SK-N-SH (cell line): ENCODE results near the gene ADCY1. TPM values are rescaled to one million over a fixed set of nuclear protein-coding genes. Genes with fewer than 3 reads are reported as not detected.

Experiments used
- CTCF ChIA-PET: fragments of 300-600, 350-600 bp; formaldehyde crosslinking; extraction: SDS; loops from one replicate; lab custom pipeline; 2021; lab: Yijun Ruan, JAX
- POLR2A ChIA-PET: fragments of 350-600 bp; sonication (Branson Sonifier 250); formaldehyde crosslinking; extraction: SDS; loops from one replicate; lab custom pipeline; 2020; ENCODE audit warnings: antibody characterized with exemption, inconsistent platforms; lab: Yijun Ruan, JAX
- DNase-seq: peaks from one replicate; pipeline ENCODE4 v3.0.0; 2012
- H2AFZ ChIP-seq: fragments of 200-600 bp; sonication (generic); 2 replicates; pipeline ENCODE4 v1.8.1; 2016; ENCODE audit warnings: antibody characterized with exemption, mild to moderate bottlenecking, low read depth
- H3F3A ChIP-seq: fragments of 200-600 bp; sonication (generic); replicated peaks from 2 replicates; pipeline ENCODE3; 2016; ENCODE audit warnings: antibody characterized with exemption, mild to moderate bottlenecking; ENCODE audit not compliant: insufficient read depth
- H3K27ac ChIP-seq, 2 experiments: fragments of 200-500 bp in 1 of 2; fragments of 200-600 bp in 1 of 2; sonication (Bioruptor generic) in 1 of 2; sonication (generic), shearing (Covaris generic) in 1 of 2; 2 replicates each; pipeline versions ENCODE4 v1.5.1 to v1.6.1; 2014 to 2016; ENCODE audit warnings: low read depth in 2 of 2, inconsistent platforms in 1 of 2, low read length in 1 of 2, mild to moderate bottlenecking in 1 of 2, mixed read lengths in 1 of 2
- H3K27me3 ChIP-seq: fragments of 200-600 bp; sonication (generic), shearing (Covaris generic); 2 replicates; pipeline ENCODE4 v1.6.1; 2016; ENCODE audit warnings: mixed run types; ENCODE audit not compliant: insufficient read depth
- H3K36me3 ChIP-seq, 2 experiments: fragments of 200-500 bp in 1 of 2; fragments of 200-600 bp in 1 of 2; sonication (Bioruptor generic) in 1 of 2; sonication (generic) in 1 of 2; replicated peaks in 1 of 2; 2 replicates each; pipeline versions ENCODE3 to v1.5.1; 2014 to 2016; ENCODE audit warnings: low read length in 1 of 2, mild to moderate bottlenecking in 1 of 2; ENCODE audit not compliant: insufficient read depth in 2 of 2, control insufficient read depth in 1 of 2
- H3K4me1 ChIP-seq, 2 experiments: fragments of 200-500 bp in 1 of 2; fragments of 200-600 bp in 1 of 2; sonication (Bioruptor generic) in 1 of 2; sonication (generic), shearing (Covaris generic) in 1 of 2; 2 replicates each; pipeline versions ENCODE4 v1.5.1 to v1.6.1; 2014 to 2016; ENCODE audit warnings: low read depth in 1 of 2, low read length in 1 of 2, mixed run types in 1 of 2; ENCODE audit not compliant: insufficient read depth in 2 of 2, control insufficient read depth in 1 of 2
- H3K4me2 ChIP-seq: fragments of 200-600 bp; sonication (generic), shearing (Covaris generic); 2 replicates; pipeline ENCODE4 v1.6.1; 2017; ENCODE audit warnings: mixed run types
- H3K4me3 ChIP-seq, 2 experiments: fragments of 200-500 bp in 1 of 2; fragments of 200-600 bp in 1 of 2; sonication (Bioruptor generic) in 1 of 2; sonication (generic), shearing (Covaris generic) in 1 of 2; 2 replicates each; pipeline versions ENCODE4 v1.5.1 to v1.8.1; 2014 to 2016; ENCODE audit warnings: low read depth in 2 of 2, inconsistent platforms in 1 of 2, low read length in 1 of 2, mild to moderate bottlenecking in 1 of 2, mixed read lengths in 1 of 2, moderate library complexity in 1 of 2
- H3K79me2 ChIP-seq: fragments of 200-600 bp; sonication (generic); 2 replicates; pipeline ENCODE4 v1.8.1; 2017; ENCODE audit warnings: mild to moderate bottlenecking; ENCODE audit not compliant: insufficient read depth
- H3K9ac ChIP-seq: fragments of 200-600 bp; sonication (generic); 2 replicates; pipeline ENCODE4 v1.6.1; 2017; ENCODE audit warnings: mixed run types
- H3K9me2 ChIP-seq: fragments of 200-600 bp; sonication (generic); 2 replicates; pipeline ENCODE4 v1.6.1; 2017; ENCODE audit warnings: mixed run types
- H3K9me3 ChIP-seq: fragments of 200-600 bp; sonication (generic); 2 replicates; pipeline ENCODE4 v1.6.1; 2017; ENCODE audit warnings: mixed run types, mild to moderate bottlenecking, moderate library complexity
- H4K20me1 ChIP-seq: fragments of 200-600 bp; sonication (generic); 2 replicates; pipeline ENCODE4 v1.6.1; 2017; ENCODE audit warnings: mild to moderate bottlenecking, mixed run types; ENCODE audit not compliant: insufficient read depth
- ELF1 ChIP-seq: IDR thresholded peaks from 2 replicates; pipeline ENCODE4 v1.4.0; 2012
- EZH2phosphoT487 ChIP-seq: fragments of 200-600 bp; sonication (generic); IDR thresholded peaks from 2 replicates; pipeline ENCODE4 v1.6.1; 2017; ENCODE audit warnings: low read depth, mixed run types, mild to moderate bottlenecking, antibody characterized with exemption, moderate library complexity, borderline replicate concordance
- FOSL2 ChIP-seq: IDR thresholded peaks from 2 replicates; pipeline ENCODE4 v1.4.0; 2012; ENCODE audit warnings: low read depth, mild to moderate bottlenecking, moderate library complexity, borderline replicate concordance
- MEF2A ChIP-seq: IDR thresholded peaks from 2 replicates; pipeline ENCODE4 v1.4.0; 2012; ENCODE audit warnings: low read depth, borderline replicate concordance
- REST ChIP-seq: IDR thresholded peaks from 2 replicates; pipeline ENCODE4 v1.6.1; 2012; ENCODE audit warnings: mild to moderate bottlenecking, low read depth, low read length, moderate library complexity
- RFX5 ChIP-seq: IDR thresholded peaks from 2 replicates; pipeline ENCODE4 v1.6.1; 2012; ENCODE audit warnings: mild to moderate bottlenecking, improper control_type of control experiment, low read length
- SMC3 ChIP-seq: IDR thresholded peaks from 2 replicates; pipeline ENCODE4 v1.6.1; 2012; ENCODE audit warnings: low read depth, low read length, improper control_type of control experiment
- ZBTB33 ChIP-seq: IDR thresholded peaks from 2 replicates; pipeline ENCODE4 v1.4.0; 2012; ENCODE audit warnings: low read depth, borderline replicate concordance
- WGBS: methylation state at CpG from one replicate; pipeline ENCODE4 v1.1.6; 2017; ENCODE audit warnings: low lambda C conversion rate; 5-methylcytosine and 5-hydroxymethylcytosine counted together
- polyA plus RNA-seq, 3 experiments: library from polyadenylated mRNA; depleted of rRNA; stranded (reverse); fragments of >200 nt; gene quantifications; 2 replicates each; pipeline ENCODE4 v1.2.3, GENCODE V29; 2012

ADCY1 gene
- polyA plus RNA-seq, 1 of the 3 experiments (the other 2 are of a cell fraction), result 0.16 TPM

- no peak overlapping the region for H3K4me2 ChIP-seq
- H3K36me3 ChIP-seq, result peaks cover 0 to 6% of the 10 kb centered on the region in 2 experiments
- H3K9me3 ChIP-seq, result no peaks in the 10 kb centered on the region
- H2AFZ ChIP-seq, result no peak overlapping the region
- H3K79me2 ChIP-seq, result no peaks in the 10 kb centered on the region
- WGBS, result 50% methylated on average over 4 of the region's 4 CpGs
- H3K27ac ChIP-seq, result no peak overlapping the region
- H3K9me2 ChIP-seq, result no peaks in the 10 kb centered on the region
- DNase-seq, result no peak
- H3K9ac ChIP-seq, result no peak overlapping the region
- POLR2A ChIA-PET, result no interaction called here
- H4K20me1 ChIP-seq, result no peaks in the 10 kb centered on the region
- 0 out of 2 replicates have a peak, but pooled peaks cover 3% of the 10 kb centered on the region for H3K27me3 ChIP-seq
- CTCF ChIA-PET, result no interaction called here
- H3K4me1 ChIP-seq, result no peaks in the 10 kb centered on the region
- H3F3A ChIP-seq, result no peaks in the 10 kb centered on the region
- H3K4me3 ChIP-seq, result no peak overlapping the region
- TF ChIP-seq EZH2phosphoT487, result no peak
Observed at GRCh38 chr7:45679516-45679915, 105.3 kb downstream of the ADCY1 start.

- H2AFZ ChIP-seq, result no peak overlapping the region
- 0 out of 2 replicates have a peak, but pooled peaks cover 3% of the 10 kb centered on the region for H3K27me3 ChIP-seq
- H3K9me2 ChIP-seq, result no peaks in the 10 kb centered on the region
- POLR2A ChIA-PET, result no interaction called here
- H3K27ac ChIP-seq, result no peak overlapping the region
- CTCF ChIA-PET, result no interaction called here
- no peaks in the 10 kb centered on the region for H3K79me2 ChIP-seq
- no peak overlapping the region for H3K4me3 ChIP-seq
- no peaks in the 10 kb centered on the region for H3K9me3 ChIP-seq
- DNase-seq, result no peak
- H3F3A ChIP-seq, result no peaks in the 10 kb centered on the region
- H4K20me1 ChIP-seq, result no peaks in the 10 kb centered on the region
- no peak overlapping the region for H3K9ac ChIP-seq
- TF ChIP-seq MEF2A (no peak), REST (no peak), RFX5 (no peak), FOSL2 (no peak), ZBTB33 (no peak), ELF1 (no peak), SMC3 (no peak)
- TF ChIP-seq, all 33 proteins: peak for 0
- WGBS, result 48% methylated on average over 6 of the region's 6 CpGs
- Histone ChIP-seq H3K4me1 (no peaks in the 10 kb centered on the region), H3K4me2 (no peak overlapping the region), H3K36me3 (peaks cover 0 to 6% of the 10 kb centered on the region in 2 experiments)
Observed at GRCh38 chr7:45680776-45681175, 106.6 kb downstream of the ADCY1 start.
